ENCODE measurements around the gene CCDC30. TPM values are rescaled to one million over a fixed set of nuclear protein-coding genes. Genes with fewer than 3 reads are reported as not detected.
"Not testable (repeated sequence)": the region's sequence is repeated elsewhere in the genome, so short reads cannot be mapped to it uniquely, and the experiment has no call there.

CCDC30 gene
- total RNA-seq, 4 donors from 2014 or later: 1.1 to 2.7 (median 2.5) TPM

GRCh38 chr1:42476605-42477004 is 13.5 kb downstream of the CCDC30 start:
- H3K27ac ChIP-seq: no peak overlapping the region
- 87 to 93% methylated on average over 4 of the region's 4 CpGs for WGBS, 2 donors (ENCODE audit: low coverage in 1 of 2)
- H3K36me3 ChIP-seq: peaks cover 0 to 14% of the 10 kb centered on the region in 2 donors
- TF ChIP-seq POLR2AphosphoS5 (IDR thresholded peaks at IDR 0.05) (no peak), POLR2A (IDR thresholded peaks at IDR 0.05) (no peak), EP300 (IDR thresholded peaks at IDR 0.05) (no peak), CTCF (IDR thresholded peaks at IDR 0.05) (no peak)
- no peaks in the 10 kb centered on the region for H3K9me3 ChIP-seq
- no peaks in the 10 kb centered on the region for H3K27me3 ChIP-seq
- no peak for ATAC-seq
- H3K4me1 ChIP-seq: no peaks in the 10 kb centered on the region
- no peak overlapping the region for H3K4me3 ChIP-seq

DNA sequence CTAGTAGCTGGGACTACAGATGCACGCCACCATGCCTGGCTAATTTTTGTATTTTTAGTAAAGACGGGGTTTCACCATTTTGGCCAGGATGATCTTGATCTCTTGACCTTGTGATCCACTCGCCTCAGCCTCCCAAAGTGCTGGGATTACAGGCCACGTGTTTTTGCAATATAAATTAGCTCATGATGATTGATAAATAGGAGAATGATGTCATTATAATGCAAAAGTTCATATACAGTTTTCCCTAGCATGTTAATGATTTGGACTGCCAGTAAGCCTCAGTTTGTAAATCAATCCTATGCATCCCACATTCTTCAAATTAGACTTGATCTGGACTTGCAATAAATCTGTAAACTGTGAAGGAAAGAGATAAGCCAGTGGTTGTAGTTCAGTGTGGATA is 14.3 kb downstream of the CCDC30 start:
- H3K4me1 ChIP-seq, ATAC-seq, H3K4me3 ChIP-seq, H3K27me3 ChIP-seq, H3K27ac ChIP-seq, H3K9me3 ChIP-seq: not testable (repeated sequence)
- 86 to 90% methylated on average over 2 to 4 of the region's 4 CpGs for WGBS, 2 donors (ENCODE audit: low coverage in 1 of 2)
- peaks cover 0 to 22% of the 10 kb centered on the region in 2 donors for H3K36me3 ChIP-seq

GRCh38 chr1:42477775-42478174 is 14.7 kb downstream of the CCDC30 start:
- H3K4me1 ChIP-seq: no peaks in the 10 kb centered on the region
- no peaks in the 10 kb centered on the region for H3K27me3 ChIP-seq
- no peaks in the 10 kb centered on the region for H3K9me3 ChIP-seq
- ATAC-seq: no peak
- WGBS, 2 donors (ENCODE audit: low coverage in 1 of 2): 85 to 100% methylated on average over 3 of the region's 3 CpGs
- peaks cover 0 to 26% of the 10 kb centered on the region in 2 donors for H3K36me3 ChIP-seq
- no peak overlapping the region for H3K4me3 ChIP-seq
- TF ChIP-seq CTCF (IDR thresholded peaks at IDR 0.05) (no peak), POLR2A (IDR thresholded peaks at IDR 0.05) (no peak), POLR2AphosphoS5 (IDR thresholded peaks at IDR 0.05) (no peak), EP300 (IDR thresholded peaks at IDR 0.05) (no peak)
- H3K27ac ChIP-seq: no peak overlapping the region

DNA sequence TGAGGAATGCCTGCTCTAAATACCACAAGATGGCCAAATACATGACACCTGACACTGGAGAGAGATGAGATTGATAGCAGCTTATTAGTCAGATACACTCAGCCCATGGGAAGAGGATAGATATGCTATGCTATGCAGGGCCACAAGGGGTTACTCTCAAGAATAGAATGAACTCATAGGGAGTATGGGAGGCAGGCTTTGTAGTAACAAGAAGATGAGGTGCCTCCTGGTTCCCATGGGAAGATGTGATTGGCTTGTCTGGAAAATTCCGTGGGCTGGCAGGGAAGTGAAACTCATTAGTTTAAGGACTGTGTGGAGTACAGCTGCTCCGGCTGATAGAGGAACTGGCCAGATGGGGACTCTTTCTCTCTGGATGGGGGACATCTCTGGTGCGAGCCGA is 16.5 kb downstream of the CCDC30 start:
- TF ChIP-seq POLR2A (IDR thresholded peaks at IDR 0.05): no peak
- TF ChIP-seq EP300 (IDR thresholded peaks at IDR 0.05): no peak
- H3K27ac ChIP-seq: no peak overlapping the region
- peaks cover 0 to 27% of the 10 kb centered on the region in 2 donors for H3K36me3 ChIP-seq
- H3K27me3 ChIP-seq: no peaks in the 10 kb centered on the region
- ATAC-seq: no peak
- no peaks in the 10 kb centered on the region for H3K9me3 ChIP-seq
- H3K4me3 ChIP-seq: no peak overlapping the region
- 62 to 69% methylated on average over 3 to 4 of the region's 4 CpGs for WGBS, 2 donors (ENCODE audit: low coverage in 1 of 2)
- no peaks in the 10 kb centered on the region for H3K4me1 ChIP-seq

DNA sequence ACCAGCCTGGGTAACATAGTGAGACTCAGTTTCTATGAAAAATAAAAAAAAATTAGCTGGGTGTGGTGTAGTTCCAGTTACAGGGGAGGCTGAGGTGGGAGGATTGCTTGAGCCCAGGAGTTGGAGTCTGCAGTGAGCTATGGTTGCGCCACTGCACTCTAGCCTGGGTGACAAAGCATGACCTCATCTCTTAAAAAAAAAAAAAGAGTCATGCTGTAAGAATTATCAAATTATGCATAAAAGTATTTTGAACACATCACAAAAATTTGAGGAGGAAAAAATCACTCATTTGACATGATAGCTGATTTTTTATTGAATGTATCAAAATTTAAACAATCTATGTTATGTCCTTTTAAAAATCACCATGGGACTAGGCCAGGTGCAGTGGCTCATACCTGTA is 17.8 kb downstream of the CCDC30 start:
- WGBS, 2 donors (ENCODE audit: low coverage in 1 of 2): 93 to 100% methylated on average over 1 of the region's 1 CpG
- ATAC-seq: no peak
- H3K27ac ChIP-seq: no peak overlapping the region
- no peaks in the 10 kb centered on the region for H3K4me1 ChIP-seq
- no peak overlapping the region for H3K4me3 ChIP-seq
- no peaks in the 10 kb centered on the region for H3K9me3 ChIP-seq
- H3K27me3 ChIP-seq: no peaks in the 10 kb centered on the region
- no peak for TF ChIP-seq POLR2A (IDR thresholded peaks at IDR 0.05)
- TF ChIP-seq CTCF (IDR thresholded peaks at IDR 0.05): no peak
- no peak for TF ChIP-seq POLR2AphosphoS5 (IDR thresholded peaks at IDR 0.05)
- TF ChIP-seq EP300 (IDR thresholded peaks at IDR 0.05): no peak
- H3K36me3 ChIP-seq: peaks cover 0 to 30% of the 10 kb centered on the region in 2 donors

DNA sequence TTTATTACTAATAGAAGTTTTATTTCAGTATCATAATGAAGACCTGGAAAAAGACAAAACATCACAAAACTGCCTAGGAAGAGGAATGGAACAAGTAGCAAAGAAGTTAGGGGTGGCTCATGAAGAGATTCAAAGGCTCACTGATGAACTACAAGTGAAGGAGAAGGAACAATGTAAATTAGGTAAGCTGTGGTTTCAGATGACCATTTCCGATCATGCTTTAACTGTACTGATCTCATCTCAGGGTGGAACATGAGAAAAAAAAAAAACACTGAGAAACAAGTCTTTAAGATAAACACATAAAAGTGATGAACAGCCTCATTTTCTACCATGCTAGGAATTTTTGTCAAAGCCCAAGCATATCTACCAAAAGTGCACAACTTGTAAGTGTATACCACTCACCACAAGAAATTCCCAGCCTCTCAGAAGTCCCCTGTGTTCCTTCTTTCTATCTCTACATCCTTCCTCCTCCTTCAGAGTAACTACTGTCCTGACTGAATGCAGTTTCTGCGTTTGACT is 19.6 kb downstream of the CCDC30 start:
- 79 to 80% methylated on average over 2 of the region's 2 CpGs for WGBS, 2 donors (ENCODE audit: low coverage in 1 of 2)
- Histone ChIP-seq H3K27ac (no peak overlapping the region), H3K27me3 (no peaks in the 10 kb centered on the region), H3K36me3 (peaks cover 0 to 30% of the 10 kb centered on the region in 2 donors), H3K4me1 (no peaks in the 10 kb centered on the region), H3K4me3 (no peak overlapping the region), H3K9me3 (no peaks in the 10 kb centered on the region)
- no peak for ATAC-seq
- TF ChIP-seq POLR2A (IDR thresholded peaks at IDR 0.05) (no peak), POLR2AphosphoS5 (IDR thresholded peaks at IDR 0.05) (no peak), CTCF (IDR thresholded peaks at IDR 0.05) (no peak), EP300 (IDR thresholded peaks at IDR 0.05) (no peak)
